ENCODE measurements around the gene ABTB2. TPM values are rescaled to one million over a fixed set of nuclear protein-coding genes. Genes with fewer than 3 reads are reported as not detected.

ABTB2 gene
- total and polyA plus RNA-seq, 9 of the 15 experiments (the other 6 are each of a cell fraction or from before 2014, with no cell fraction given), result 0.03 to 0.18 (median 0.12) TPM; not detected in 2

- H3K4me3 ChIP-seq, result no peak overlapping the region
Measured at GRCh38 chr11:34337016-34337415, 20.8 kb downstream of the ABTB2 start.

More at GRCh38 chr11:34337016-34337415, 20.8 kb downstream of the ABTB2 start:
- Histone ChIP-seq H3K4me2 (ENCODE audit: insufficient read depth, low read length) (no peak overlapping the region), H4K20me1 (replicated peaks; ENCODE audit: control insufficient read depth, insufficient read depth, low read length) (no peaks in the 10 kb centered on the region), H3K27ac (ENCODE audit: extremely low read depth, low read depth, low read length) (no peak overlapping the region), H3K79me2 (ENCODE audit: control insufficient read depth, insufficient read depth, low read length) (no peaks in the 10 kb centered on the region), H3K9me3 (replicated peaks; ENCODE audit: control insufficient read depth, insufficient read depth, low read depth, low read length) (no peaks in the 10 kb centered on the region), H3K27me3 (ENCODE audit: control insufficient read depth in 2 of 2, insufficient read depth in 2 of 2, low read length in 2 of 2) (peaks cover 18 to 34% of the 10 kb centered on the region in 2 experiments), H3K4me1 (replicated peaks in 1 of 2; ENCODE audit: control insufficient read depth in 2 of 2, insufficient read depth in 2 of 2, low read length in 2 of 2) (no peaks in the 10 kb centered on the region), H2AFZ (ENCODE audit: low read depth, low read length) (no peak overlapping the region), H3K9ac (ENCODE audit: insufficient read depth in 1 of 2, low read depth in 2 of 2, low read length in 2 of 2) (no peak overlapping the region), H3K9me1 (ENCODE audit: control insufficient read depth, insufficient read depth, low read length) (no peaks in the 10 kb centered on the region), H3K36me3 (ENCODE audit: control insufficient read depth, insufficient read depth, low read length) (no peaks in the 10 kb centered on the region)
- ChIA-PET CTCF (ENCODE audit: low intra/inter-chr PET ratio) (interaction anchor here (0.5 kb wide), 1 partner anchor 30 kb away, joined by 6 read pairs; no protein-coding TSS in a partner anchor), POLR2A (no interaction called here)
- ATAC-seq (no peak), DNase-seq (ENCODE audit: extremely low read depth in 1 of 4, low spot score in 3 of 4) (no peak), FAIRE-seq (no peak)
- WGBS (ENCODE audit: insufficient coverage, low coverage, missing lambda C conversion rate), result 6% methylated on average over 7 of the region's 7 CpGs
- intact Hi-C loops (cut with micrococcal nuclease) (no loop called here), in situ Hi-C loops (cut with MboI) (loop anchor here (25.0 kb wide), 1 partner anchor 500 kb away; no protein-coding TSS in a partner anchor)
- BruUV-seq (replicated peaks), result no TSS peak
- TF ChIP-seq ETS2 (tag; IDR thresholded peaks at IDR 0.05; ENCODE audit: borderline replicate concordance, poor library complexity, severe bottlenecking) (no peak), RNF2 (IDR thresholded peaks at IDR 0.05) (no peak), MAFF (IDR thresholded peaks at IDR 0.05; ENCODE audit: low read length) (no peak), ATF4 (CRISPR knock-in tag; IDR thresholded peaks at IDR 0.05) (no peak), PKNOX1 (IDR thresholded peaks at IDR 0.05) (no peak), HNRNPH1 (optimal IDR thresholded peaks at IDR 0.05; ENCODE audit: low read depth, low read length) (no peak), ZNF707 (CRISPR knock-in tag; conservative IDR thresholded peaks at IDR 0.05) (no peak), POLR2G (IDR thresholded peaks at IDR 0.05; ENCODE audit: low read depth, low read length) (no peak), CCNT2 (IDR thresholded peaks at IDR 0.05; ENCODE audit: borderline replicate concordance, extremely low read depth, insufficient read length, low read depth, low read length) (no peak), SRF (CRISPR knock-in tag; IDR thresholded peaks at IDR 0.05) (no peak), FOXJ2 (tag; IDR thresholded peaks at IDR 0.05) (no peak), HBP1 (CRISPR knock-in tag; IDR thresholded peaks at IDR 0.05) (no peak)
- TF ChIP-seq, protein P1, sequence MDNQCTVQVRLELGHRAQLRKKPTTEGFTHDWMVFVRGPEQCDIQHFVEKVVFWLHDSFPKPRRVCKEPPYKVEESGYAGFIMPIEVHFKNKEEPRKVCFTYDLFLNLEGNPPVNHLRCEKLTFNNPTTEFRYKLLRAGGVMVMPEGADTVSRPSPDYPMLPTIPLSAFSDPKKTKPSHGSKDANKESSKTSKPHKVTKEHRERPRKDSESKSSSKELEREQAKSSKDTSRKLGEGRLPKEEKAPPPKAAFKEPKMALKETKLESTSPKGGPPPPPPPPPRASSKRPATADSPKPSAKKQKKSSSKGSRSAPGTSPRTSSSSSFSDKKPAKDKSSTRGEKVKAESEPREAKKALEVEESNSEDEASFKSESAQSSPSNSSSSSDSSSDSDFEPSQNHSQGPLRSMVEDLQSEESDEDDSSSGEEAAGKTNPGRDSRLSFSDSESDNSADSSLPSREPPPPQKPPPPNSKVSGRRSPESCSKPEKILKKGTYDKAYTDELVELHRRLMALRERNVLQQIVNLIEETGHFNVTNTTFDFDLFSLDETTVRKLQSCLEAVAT (IDR thresholded peaks at IDR 0.05), result no peak

All from K562 (cell line).